Epithelial cell of alveolus of lung (primary cell): Measurements from ENCODE around the gene RFK. TPM values are rescaled to one million over a fixed set of nuclear protein-coding genes. Genes with fewer than 3 reads are reported as not detected.

Experiments used
- total RNA-seq: library from RNA; depleted of rRNA; stranded (reverse); fragments of >200 nt; gene quantifications from 2 replicates; pipeline ENCODE4 v1.2.1, GENCODE V29; 2015

The RFK gene
- 17.0 and 30.0 TPM in 2 replicates for total RNA-seq

DNA sequence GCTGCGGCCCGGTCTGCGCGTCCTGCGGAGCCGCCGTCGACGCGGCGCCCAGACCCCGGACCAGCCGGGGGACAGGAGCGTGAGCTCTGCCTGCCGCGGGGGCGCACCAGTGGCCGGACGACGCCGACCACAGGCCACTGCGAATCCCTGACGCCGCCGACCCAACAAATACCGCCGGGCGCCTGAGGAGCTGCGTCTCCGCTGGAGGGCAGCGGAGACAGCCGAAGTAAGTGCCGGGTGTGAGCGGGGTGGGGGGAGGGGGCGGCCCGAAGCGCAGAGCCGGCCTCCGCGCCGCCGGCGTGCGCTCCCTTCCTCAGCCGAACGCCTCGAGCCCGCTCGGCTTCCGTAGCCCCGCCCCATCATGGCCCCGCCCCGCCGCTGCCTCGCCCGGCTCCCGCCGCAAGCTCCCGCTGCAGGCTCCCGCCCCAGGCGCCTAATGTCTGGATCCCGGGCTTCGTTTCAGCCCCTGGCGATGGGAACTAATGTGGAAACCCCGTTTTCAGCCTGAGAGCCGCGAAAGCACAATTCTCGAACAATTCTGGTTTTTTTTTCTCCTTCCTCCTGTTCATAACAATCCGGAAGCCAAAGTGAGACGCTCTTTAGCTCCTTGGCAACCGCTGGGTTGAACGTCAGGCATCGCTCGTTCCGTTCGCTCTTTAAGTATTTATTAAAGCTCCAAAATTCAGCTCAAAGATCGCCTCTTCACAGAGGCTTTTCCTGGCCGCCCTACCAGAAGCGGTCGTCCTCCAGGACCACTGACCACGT lies at the start of gene RFK:
RFK (minus strand) TSS at position 232 of the 765 bp plus-strand sequence. CDS start 255 bp downstream, outside the sequence.

Other genes starting within 250 kb of the RFK start
- 3.5 and 20.0 TPM in 2 replicates for gene GCNT1, start 64.8 kb upstream of the RFK start, total RNA-seq